Thyroid gland (tissue), 4 donors: ENCODE measurements around the gene ZFHX2.

ENCODE experiments used
- POLR2A ChIP-seq, 2 donors: fragments of 450-650 bp; IDR thresholded peaks; one replicate each; pipeline ENCODE4 v1.6.1; 2017; ENCODE audit warnings: antibody characterized with exemption in 2 of 2, mild to moderate bottlenecking in 2 of 2, moderate library complexity in 1 of 2
- TF ChIP-seq, protein P1 (sequence below), 6 experiments: fragments of 200-600 bp in 3 of 6; fragments of 450-650 bp in 3 of 6; sonication (generic) in 3 of 6; IDR thresholded peaks; one replicate each; pipeline ENCODE4 v1.5.1; 2016 to 2019; ENCODE audit warnings: antibody characterized with exemption in 6 of 6, mild to moderate bottlenecking in 2 of 6, inconsistent platforms in 1 of 6, moderate library complexity in 1 of 6

DNA sequence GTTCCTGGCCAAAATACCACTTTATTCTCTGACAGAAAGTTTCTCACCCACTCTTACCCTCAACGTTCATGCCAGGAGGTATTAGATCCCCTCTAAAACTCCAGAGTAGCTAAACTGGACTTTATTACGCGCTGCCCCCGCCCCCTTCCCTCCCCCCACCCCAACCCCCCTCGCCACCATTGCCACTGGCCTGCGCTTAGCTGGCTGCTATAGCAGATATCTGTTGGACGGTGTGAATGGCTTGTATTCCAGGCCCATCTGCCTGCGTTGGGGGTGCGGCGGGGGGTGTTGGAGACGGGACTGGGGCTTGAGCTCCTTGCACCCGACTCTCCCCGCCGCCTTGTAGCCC, 3.9 kb upstream of the ZFHX2 start:
- TF ChIP-seq POLR2A (IDR thresholded peaks at IDR 0.05), result no peak
- TF ChIP-seq, protein P1, sequence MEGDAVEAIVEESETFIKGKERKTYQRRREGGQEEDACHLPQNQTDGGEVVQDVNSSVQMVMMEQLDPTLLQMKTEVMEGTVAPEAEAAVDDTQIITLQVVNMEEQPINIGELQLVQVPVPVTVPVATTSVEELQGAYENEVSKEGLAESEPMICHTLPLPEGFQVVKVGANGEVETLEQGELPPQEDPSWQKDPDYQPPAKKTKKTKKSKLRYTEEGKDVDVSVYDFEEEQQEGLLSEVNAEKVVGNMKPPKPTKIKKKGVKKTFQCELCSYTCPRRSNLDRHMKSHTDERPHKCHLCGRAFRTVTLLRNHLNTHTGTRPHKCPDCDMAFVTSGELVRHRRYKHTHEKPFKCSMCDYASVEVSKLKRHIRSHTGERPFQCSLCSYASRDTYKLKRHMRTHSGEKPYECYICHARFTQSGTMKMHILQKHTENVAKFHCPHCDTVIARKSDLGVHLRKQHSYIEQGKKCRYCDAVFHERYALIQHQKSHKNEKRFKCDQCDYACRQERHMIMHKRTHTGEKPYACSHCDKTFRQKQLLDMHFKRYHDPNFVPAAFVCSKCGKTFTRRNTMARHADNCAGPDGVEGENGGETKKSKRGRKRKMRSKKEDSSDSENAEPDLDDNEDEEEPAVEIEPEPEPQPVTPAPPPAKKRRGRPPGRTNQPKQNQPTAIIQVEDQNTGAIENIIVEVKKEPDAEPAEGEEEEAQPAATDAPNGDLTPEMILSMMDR (IDR thresholded peaks at IDR 0.05), result no peak
